Upper lobe of left lung (tissue), 4 donors: Measurements from ENCODE around the gene LARP4B.

Experiments
- CTCF ChIP-seq, 6 experiments: fragments of 450-650 bp in 4 of 6; fragments of 200-600 bp in 2 of 6; sonication (generic) in 2 of 6; IDR thresholded peaks; one replicate each; pipeline ENCODE4 v1.5.1; 2016 to 2019; ENCODE audit warnings: antibody characterized with exemption in 6 of 6
- EP300 ChIP-seq, 4 donors: sonication (generic); formaldehyde crosslinking; IDR thresholded peaks; one replicate each; pipeline ENCODE4 v1.5.1; 2017; ENCODE audit warnings: antibody characterized with exemption in 4 of 4, control low read depth in 2 of 4
- POLR2A ChIP-seq, 4 donors: fragments of 450-650 bp; IDR thresholded peaks; one replicate each; pipeline ENCODE4 v1.5.1; 2016 to 2017; ENCODE audit warnings: antibody characterized with exemption in 4 of 4, mild to moderate bottlenecking in 2 of 4
- POLR2AphosphoS5 ChIP-seq, 2 donors: sonication (generic); formaldehyde crosslinking; IDR thresholded peaks; one replicate each; pipeline ENCODE4 v1.5.1; 2017; ENCODE audit warnings: antibody characterized with exemption in 2 of 2

- no peak for TF ChIP-seq CTCF (IDR thresholded peaks at IDR 0.05)
- TF ChIP-seq POLR2A (IDR thresholded peaks at IDR 0.05) = no peak
- no peak for TF ChIP-seq POLR2AphosphoS5 (IDR thresholded peaks at IDR 0.05)
- no peak for TF ChIP-seq EP300 (IDR thresholded peaks at IDR 0.05)
Measured at GRCh38 chr10:855671-856070, 75.8 kb downstream of the LARP4B start.
